Measurements from ENCODE around the gene GJA4. TPM values are rescaled to one million over a fixed set of nuclear protein-coding genes. Genes with fewer than 3 reads are reported as not detected.

Gene GJA4
- total and polyA plus RNA-seq, 2 donors (not counting 3 experiments of a cell fraction or from before 2014, with no cell fraction given) = 22.1 to 175 TPM

DNA sequence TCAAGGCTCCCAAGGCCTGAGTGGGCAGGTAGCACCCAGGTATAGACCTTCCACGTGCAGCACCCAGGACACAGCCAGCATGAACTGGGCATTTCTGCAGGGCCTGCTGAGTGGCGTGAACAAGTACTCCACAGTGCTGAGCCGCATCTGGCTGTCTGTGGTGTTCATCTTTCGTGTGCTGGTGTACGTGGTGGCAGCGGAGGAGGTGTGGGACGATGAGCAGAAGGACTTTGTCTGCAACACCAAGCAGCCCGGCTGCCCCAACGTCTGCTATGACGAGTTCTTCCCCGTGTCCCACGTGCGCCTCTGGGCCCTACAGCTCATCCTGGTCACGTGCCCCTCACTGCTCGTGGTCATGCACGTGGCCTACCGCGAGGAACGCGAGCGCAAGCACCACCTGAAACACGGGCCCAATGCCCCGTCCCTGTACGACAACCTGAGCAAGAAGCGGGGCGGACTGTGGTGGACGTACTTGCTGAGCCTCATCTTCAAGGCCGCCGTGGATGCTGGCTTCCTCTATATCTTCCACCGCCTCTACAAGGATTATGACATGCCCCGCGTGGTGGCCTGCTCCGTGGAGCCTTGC lies 31.5 kb upstream of the GJA4 start:
- POLR2A ChIA-PET = no interaction called here
- Histone ChIP-seq H3K9me3 (replicated peaks; ENCODE audit: control insufficient read depth, insufficient read depth, low read length) (no peaks in the 10 kb centered on the region), H3K9ac (replicated peaks; ENCODE audit: extremely low read depth, insufficient read depth, low read length) (no peak overlapping the region), H2AFZ (ENCODE audit: low read depth, low read length) (no peak overlapping the region), H3K4me2 (ENCODE audit: insufficient read depth, low read length) (no peak overlapping the region), H3K9me1 (replicated peaks; ENCODE audit: control insufficient read depth, extremely low read depth, insufficient read depth, low read length) (no peaks in the 10 kb centered on the region), H3K27ac (ENCODE audit: insufficient read depth, low read depth, low read length) (no peak overlapping the region), H4K20me1 (replicated peaks; ENCODE audit: control insufficient read depth, extremely low read depth, insufficient read depth, low read length) (no peaks in the 10 kb centered on the region), H3K36me3 (ENCODE audit: control insufficient read depth in 2 of 2, extremely low read depth in 1 of 2, insufficient read depth in 2 of 2, low read length in 2 of 2) (no peaks in the 10 kb centered on the region), H3K79me2 (ENCODE audit: control insufficient read depth, insufficient read depth, low read length) (no peaks in the 10 kb centered on the region), H3K4me3 (replicated peaks in 1 of 3; ENCODE audit: insufficient read depth in 1 of 3, low read depth in 1 of 3, low read length in 3 of 3) (no peak overlapping the region), H3K4me1 (ENCODE audit: control insufficient read depth, extremely low read depth, insufficient read depth, low read length) (no peaks in the 10 kb centered on the region), H3K27me3 (ENCODE audit: control insufficient read depth in 2 of 2, insufficient read depth in 2 of 2, low read length in 2 of 2) (no peaks in the 10 kb centered on the region)
- DNase-seq (ENCODE audit: low read depth, low spot score) = no peak
- no peak for FAIRE-seq
- CTCF ChIA-PET = no interaction called here
- dilution Hi-C loops (cut with MboI; ENCODE audit: extremely low pct_ligation_motif_present, low sequenced_read_pairs) = no loop called here
- intact Hi-C loops (cut with micrococcal nuclease) = no loop called here
- BruUV-seq (replicated peaks) = no TSS peak
- TF ChIP-seq POLR2A (IDR thresholded peaks at IDR 0.05; ENCODE audit: low read depth, low read length) (no peak), POLR2AphosphoS5 (IDR thresholded peaks at IDR 0.05; ENCODE audit: insufficient read depth, low read depth, low read length) (no peak), JUN (IDR thresholded peaks at IDR 0.05; ENCODE audit: borderline replicate concordance, insufficient read depth, insufficient read length, low read depth) (no peak), MYC (IDR thresholded peaks at IDR 0.05; ENCODE audit: low read depth, low read length) (no peak), FOS (IDR thresholded peaks at IDR 0.05; ENCODE audit: borderline replicate concordance, insufficient read depth, low read length) (no peak), EZH2 (IDR thresholded peaks at IDR 0.05; ENCODE audit: borderline replicate concordance, low read depth, low read length, severe bottlenecking) (no peak), GATA2 (IDR thresholded peaks at IDR 0.05; ENCODE audit: insufficient read depth, insufficient read length, low read depth, low read length) (no peak)
- TF ChIP-seq, protein P1, sequence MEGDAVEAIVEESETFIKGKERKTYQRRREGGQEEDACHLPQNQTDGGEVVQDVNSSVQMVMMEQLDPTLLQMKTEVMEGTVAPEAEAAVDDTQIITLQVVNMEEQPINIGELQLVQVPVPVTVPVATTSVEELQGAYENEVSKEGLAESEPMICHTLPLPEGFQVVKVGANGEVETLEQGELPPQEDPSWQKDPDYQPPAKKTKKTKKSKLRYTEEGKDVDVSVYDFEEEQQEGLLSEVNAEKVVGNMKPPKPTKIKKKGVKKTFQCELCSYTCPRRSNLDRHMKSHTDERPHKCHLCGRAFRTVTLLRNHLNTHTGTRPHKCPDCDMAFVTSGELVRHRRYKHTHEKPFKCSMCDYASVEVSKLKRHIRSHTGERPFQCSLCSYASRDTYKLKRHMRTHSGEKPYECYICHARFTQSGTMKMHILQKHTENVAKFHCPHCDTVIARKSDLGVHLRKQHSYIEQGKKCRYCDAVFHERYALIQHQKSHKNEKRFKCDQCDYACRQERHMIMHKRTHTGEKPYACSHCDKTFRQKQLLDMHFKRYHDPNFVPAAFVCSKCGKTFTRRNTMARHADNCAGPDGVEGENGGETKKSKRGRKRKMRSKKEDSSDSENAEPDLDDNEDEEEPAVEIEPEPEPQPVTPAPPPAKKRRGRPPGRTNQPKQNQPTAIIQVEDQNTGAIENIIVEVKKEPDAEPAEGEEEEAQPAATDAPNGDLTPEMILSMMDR (IDR thresholded peaks at IDR 0.05; ENCODE audit: extremely low read depth in 1 of 2, insufficient read depth in 1 of 2, low read depth in 1 of 2, low read length in 2 of 2) = no peak
- TF ChIP-seq, protein P2, sequence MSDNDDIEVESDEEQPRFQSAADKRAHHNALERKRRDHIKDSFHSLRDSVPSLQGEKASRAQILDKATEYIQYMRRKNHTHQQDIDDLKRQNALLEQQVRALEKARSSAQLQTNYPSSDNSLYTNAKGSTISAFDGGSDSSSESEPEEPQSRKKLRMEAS (IDR thresholded peaks at IDR 0.05; ENCODE audit: insufficient read depth, insufficient read length) = no peak
